ENCODE measurements around the gene TECR.

TECR gene

GRCh38 chr19:14517446-14517839, 12.0 kb upstream of the TECR start:
- FAIRE-seq (no peak), DNase-seq (ENCODE audit: insufficient read length, low spot score) (no peak)
- TF ChIP-seq CTCF (IDR thresholded peaks at IDR 0.05; ENCODE audit: insufficient read depth, missing control alignments): no peak

GRCh38 chr19:14517840-14518505, 11.4 kb upstream of the TECR start, which contains the start of gene DNAJB1:
Gene DNAJB1 (minus strand): TSS chr19:14518397. CDS start chr19:14518349, 48 bp downstream.
- DNase-seq (ENCODE audit: insufficient read length, low spot score) (no peak), FAIRE-seq (no peak)
- TF ChIP-seq CTCF (IDR thresholded peaks at IDR 0.05; ENCODE audit: insufficient read depth, missing control alignments): no peak

GRCh38 chr19:14519245-14519859, 10.0 kb upstream of the TECR start:
- FAIRE-seq (no peak), DNase-seq (ENCODE audit: insufficient read length, low spot score) (no peak)
- TF ChIP-seq CTCF (IDR thresholded peaks at IDR 0.05; ENCODE audit: insufficient read depth, missing control alignments): no peak

GRCh38 chr19:14519860-14520407, 9.5 kb upstream of the TECR start:
- FAIRE-seq (no peak), DNase-seq (ENCODE audit: insufficient read length, low spot score) (no peak)

GRCh38 chr19:14520543-14520942, 8.9 kb upstream of the TECR start:
- TF ChIP-seq CTCF (IDR thresholded peaks at IDR 0.05; ENCODE audit: insufficient read depth, missing control alignments): no peak
- FAIRE-seq: no peak

More at GRCh38 chr19:14519860-14520407, 9.5 kb upstream of the TECR start:
- TF ChIP-seq CTCF (IDR thresholded peaks at IDR 0.05; ENCODE audit: insufficient read depth, missing control alignments): no peak

GRCh38 chr19:14525729-14526128, 3.7 kb upstream of the TECR start:
- no peak for TF ChIP-seq CTCF (IDR thresholded peaks at IDR 0.05; ENCODE audit: insufficient read depth, missing control alignments)
- FAIRE-seq: no peak

More at GRCh38 chr19:14520543-14520942, 8.9 kb upstream of the TECR start:
- DNase-seq (ENCODE audit: insufficient read length, low spot score): no peak

GRCh38 chr19:14526423-14526822, 3.0 kb upstream of the TECR start:
- FAIRE-seq: no peak
- no peak for DNase-seq (ENCODE audit: insufficient read length, low spot score)
- no peak for TF ChIP-seq CTCF (IDR thresholded peaks at IDR 0.05; ENCODE audit: insufficient read depth, missing control alignments)

More at GRCh38 chr19:14525729-14526128, 3.7 kb upstream of the TECR start:
- DNase-seq (ENCODE audit: insufficient read length, low spot score): no peak

All from D721Med (cell line).